LNCAP (cell line): Measurements from ENCODE around the gene NXPH4.

ENCODE experiments used
- CTCF ChIP-seq: fragments of 450-650 bp; IDR thresholded peaks from 2 replicates; pipeline ENCODE4 v1.5.1; 2017; ENCODE audit warnings: mild to moderate bottlenecking

Gene NXPH4

GRCh38 chr12:57185906-57186508, 30.6 kb upstream of the NXPH4 start:
- no peak for TF ChIP-seq CTCF

GRCh38 chr12:57187222-57188089, 29.1 kb upstream of the NXPH4 start:
- TF ChIP-seq CTCF, result no peak

GRCh38 chr12:57188090-57188425, 28.5 kb upstream of the NXPH4 start:
- no peak for TF ChIP-seq CTCF

- TF ChIP-seq CTCF, result no peak
Measured at GRCh38 chr12:57190037-57190436, 26.6 kb upstream of the NXPH4 start.

GRCh38 chr12:57190821-57191220, 25.8 kb upstream of the NXPH4 start:
- TF ChIP-seq CTCF, result no peak

- TF ChIP-seq CTCF, result no peak
Measured at GRCh38 chr12:57191410-57191809, 25.2 kb upstream of the NXPH4 start.

- no peak for TF ChIP-seq CTCF
Measured at GRCh38 chr12:57192920-57193319, 23.7 kb upstream of the NXPH4 start.
